WTC11 (cell line): ENCODE data around the gene MYL3. TPM values are rescaled to one million over a fixed set of nuclear protein-coding genes. Genes with fewer than 3 reads are reported as not detected.

Source experiments
- ATAC-seq: fragments of 200-7000 bp; cut with Tn5 transposase; 2 replicates; pipeline ENCODE4 v1.10.0; 2021; ENCODE audit warnings: mild to moderate bottlenecking, moderate library complexity
- CTCF ChIA-PET: fragments of 300-600 bp; sonication (Branson Sonifier 250); formaldehyde crosslinking; loops from one replicate; lab custom pipeline; 2021; ENCODE audit warnings: antibody characterized with exemption; lab: Charles Lee
- POLR2A ChIA-PET: fragments of 350-600 bp; sonication (Branson Sonifier 250); formaldehyde crosslinking; loops from one replicate; lab custom pipeline; 2021; ENCODE audit warnings: antibody characterized with exemption; lab: Charles Lee
- DNase-seq: peaks from one replicate; pipeline ENCODE4 v3.0.0; 2021; ENCODE audit warnings: low spot score
- H3K27ac Mint-ChIP-seq: 2 replicates; pipeline ENCODE4 v1.8.0; 2021; ENCODE audit warnings: mixed read lengths
- H3K27me3 Mint-ChIP-seq: 2 replicates; pipeline ENCODE4 v1.8.0; 2021; ENCODE audit warnings: low read depth, mild to moderate bottlenecking, moderate library complexity, mixed read lengths
- H3K36me3 Mint-ChIP-seq: 2 replicates; pipeline ENCODE4 v1.8.0; 2021; ENCODE audit warnings: mixed read lengths
- H3K4me1 Mint-ChIP-seq: 2 replicates; pipeline ENCODE4 v1.8.0; 2022; ENCODE audit warnings: mixed read lengths
- H3K4me3 Mint-ChIP-seq: 2 replicates; pipeline ENCODE4 v1.8.0; 2021; ENCODE audit warnings: mild to moderate bottlenecking, moderate library complexity, mixed read lengths
- H3K9me3 Mint-ChIP-seq: 2 replicates; pipeline ENCODE4 v1.8.0; 2021; ENCODE audit warnings: mixed read lengths
- AR ChIP-seq: fragments of 250-450 bp; sonication (Bioruptor Pico); IDR thresholded peaks from 2 replicates; pipeline ENCODE4 v1.9.0; 2021; ENCODE audit warnings: mild to moderate bottlenecking
- E2F1 ChIP-seq: sonication (generic); formaldehyde crosslinking; IDR thresholded peaks from 2 replicates; pipeline ENCODE4 v1.8.0; 2022; ENCODE audit warnings: mild to moderate bottlenecking, missing genetic modification reagents
- E2F4 ChIP-seq: sonication (generic); formaldehyde crosslinking; IDR thresholded peaks from 2 replicates; pipeline ENCODE4 v1.8.1; 2022; ENCODE audit warnings: low read depth, mild to moderate bottlenecking, moderate library complexity, missing genetic modification reagents, borderline replicate concordance
- ERG ChIP-seq: fragments of 250-450 bp; sonication (Bioruptor Pico); IDR thresholded peaks from 2 replicates; pipeline ENCODE4 v1.8.0; 2021; ENCODE audit warnings: mild to moderate bottlenecking
- GABPB1 ChIP-seq: sonication (generic); formaldehyde crosslinking; IDR thresholded peaks from 2 replicates; pipeline ENCODE4 v1.8.1; 2023; ENCODE audit warnings: mild to moderate bottlenecking, missing genetic modification reagents
- SP1 ChIP-seq: sonication (generic); formaldehyde crosslinking; conservative IDR thresholded peaks from 2 replicates; pipeline ENCODE4 v1.8.1; 2022; ENCODE audit warnings: missing genetic modification reagents
- STAT6 ChIP-seq: sonication (generic); formaldehyde crosslinking; conservative IDR thresholded peaks from 2 replicates; pipeline ENCODE4 v1.8.1; 2023; ENCODE audit warnings: mild to moderate bottlenecking, low read depth, missing genetic modification reagents, moderate library complexity
- TP53 ChIP-seq: sonication (generic); formaldehyde crosslinking; IDR thresholded peaks from 2 replicates; pipeline ENCODE4 v1.8.1; 2023; ENCODE audit warnings: mild to moderate bottlenecking, missing genetic modification reagents
- ZMAT4 ChIP-seq: fragments of 250-450 bp; sonication (Bioruptor Pico); IDR thresholded peaks from 2 replicates; pipeline ENCODE4 v1.9.0; 2021; ENCODE audit warnings: mild to moderate bottlenecking
- ZNF232 ChIP-seq: sonication (generic); formaldehyde crosslinking; IDR thresholded peaks from 2 replicates; pipeline ENCODE4 v1.8.0; 2022; ENCODE audit warnings: mild to moderate bottlenecking, missing genetic modification reagents
- ZNF317 ChIP-seq: sonication (generic); formaldehyde crosslinking; IDR thresholded peaks from 2 replicates; pipeline ENCODE4 v1.8.1; 2023; ENCODE audit warnings: low read depth, mild to moderate bottlenecking, moderate library complexity, missing genetic modification reagents, borderline replicate concordance
- ZNF425 ChIP-seq: fragments of 250-450 bp; sonication (Bioruptor Pico); conservative IDR thresholded peaks from 2 replicates; pipeline ENCODE4 v1.9.0; 2021; ENCODE audit warnings: mild to moderate bottlenecking
- ZNF512 ChIP-seq: sonication (generic); formaldehyde crosslinking; IDR thresholded peaks from 2 replicates; pipeline ENCODE4 v1.8.1; 2022; ENCODE audit warnings: missing genetic modification reagents, borderline replicate concordance
- ZNF532 ChIP-seq: fragments of 250-450 bp; sonication (Bioruptor Pico); IDR thresholded peaks from 2 replicates; pipeline ENCODE4 v1.9.0; 2021; ENCODE audit warnings: mild to moderate bottlenecking, borderline replicate concordance
- total RNA-seq: library from RNA; stranded (reverse); gene quantifications from 3 replicates; pipeline ENCODE4 v1.2.3, GENCODE V29; 2021

The MYL3 gene
- total RNA-seq, 1 experiment from 2014 or later = 0.31 TPM

- peaks cover 10% of the 10 kb centered on the region for H3K4me1 Mint-ChIP-seq
- no peaks in the 10 kb centered on the region for H3K36me3 Mint-ChIP-seq
- TF ChIP-seq ZNF317 (no peak), ZMAT4 (CRISPR knock-in tag) (no peak), E2F4 (CRISPR knock-in tag) (no peak), GABPB1 (CRISPR knock-in tag) (no peak), E2F1 (no peak), ERG (no peak), ZNF232 (CRISPR knock-in tag) (no peak), STAT6 (no peak), TP53 (no peak), ZNF425 (CRISPR knock-in tag) (no peak), SP1 (CRISPR knock-in tag) (no peak), ZNF532 (CRISPR knock-in tag) (no peak), AR (no peak), ZNF512 (CRISPR knock-in tag) (no peak)
- POLR2A ChIA-PET = interaction anchor here (0.6 kb wide), 1 partner anchor 113 kb away, joined by 3 read pairs; no protein-coding TSS in a partner anchor
- no peaks in the 10 kb centered on the region for H3K9me3 Mint-ChIP-seq
- no peak for DNase-seq
- no peak overlapping the region for H3K4me3 Mint-ChIP-seq
- CTCF ChIA-PET = interaction anchor here (0.8 to 6.2 kb wide), 11 partner anchors 9 to 186 kb away, joined by 3 to 50 read pairs (median 5); no protein-coding TSS in a partner anchor
- peaks cover 6% of the 10 kb centered on the region; the same call in 1 of the 2 replicates for H3K27me3 Mint-ChIP-seq
- ATAC-seq = no peak
- H3K27ac Mint-ChIP-seq = no peak overlapping the region
These were observed 13.4 kb downstream of the MYL3 start for GRCh38 chr3:46849686-46850467.
